HG02763 (cell line): Measurements from ENCODE around the gene RHOBTB3.
A peak's percentile ranks its signal among the peaks of the same experiment; 100 is the strongest.

Experiments used
- ATAC-seq: cut with Tn5 transposase; IDR thresholded peaks from one replicate; pipeline ENCODE4 v1.9.1; 2021; ENCODE audit warnings: mild to moderate bottlenecking, moderate library complexity; ENCODE audit not compliant: unreplicated experiment

Gene RHOBTB3

DNA sequence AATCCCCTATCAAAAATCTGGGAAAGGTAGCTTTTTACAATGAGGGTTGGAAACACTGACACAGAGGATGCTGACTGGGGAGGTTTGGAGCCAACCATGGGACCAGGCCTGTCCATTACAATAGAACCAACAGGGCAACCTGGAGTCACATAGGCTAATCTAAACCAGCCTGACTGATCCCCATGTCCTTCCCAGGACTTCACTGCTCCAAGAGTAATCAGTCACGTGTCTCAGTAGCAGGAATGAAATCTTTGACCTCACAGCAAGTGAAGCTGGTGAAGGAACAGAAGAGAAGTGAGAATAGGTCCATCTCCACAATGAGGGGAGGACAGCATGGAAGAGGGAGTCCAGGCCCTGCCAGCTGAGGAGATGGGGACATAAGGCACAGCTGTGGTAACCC lies 107.4 kb downstream of the RHOBTB3 start:
- ATAC-seq, result no peak

DNA sequence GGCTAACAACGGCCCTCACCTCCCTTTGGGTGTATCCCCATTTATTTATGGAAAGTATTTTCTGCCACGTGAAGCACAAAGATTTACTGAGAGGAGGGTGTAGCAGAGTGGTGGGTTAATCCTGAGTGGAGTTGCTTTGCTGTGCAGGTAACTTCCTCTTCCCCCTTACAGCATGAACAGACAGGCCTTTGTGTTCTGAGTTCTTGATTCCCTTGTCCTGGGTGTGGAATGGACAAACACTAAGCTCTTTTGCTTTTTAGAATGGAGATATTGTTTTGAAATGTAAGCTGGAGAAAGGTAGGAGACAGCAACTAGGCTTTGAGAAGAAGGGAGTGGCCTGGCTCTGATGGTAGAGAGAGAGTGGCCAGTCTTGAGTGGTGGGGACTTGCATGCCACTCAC lies 108.5 kb downstream of the RHOBTB3 start:
- ATAC-seq, result no peak

GRCh38 chr5:95840956-95841705 lies 110.0 kb downstream of the RHOBTB3 start:
- no peak for ATAC-seq

DNA sequence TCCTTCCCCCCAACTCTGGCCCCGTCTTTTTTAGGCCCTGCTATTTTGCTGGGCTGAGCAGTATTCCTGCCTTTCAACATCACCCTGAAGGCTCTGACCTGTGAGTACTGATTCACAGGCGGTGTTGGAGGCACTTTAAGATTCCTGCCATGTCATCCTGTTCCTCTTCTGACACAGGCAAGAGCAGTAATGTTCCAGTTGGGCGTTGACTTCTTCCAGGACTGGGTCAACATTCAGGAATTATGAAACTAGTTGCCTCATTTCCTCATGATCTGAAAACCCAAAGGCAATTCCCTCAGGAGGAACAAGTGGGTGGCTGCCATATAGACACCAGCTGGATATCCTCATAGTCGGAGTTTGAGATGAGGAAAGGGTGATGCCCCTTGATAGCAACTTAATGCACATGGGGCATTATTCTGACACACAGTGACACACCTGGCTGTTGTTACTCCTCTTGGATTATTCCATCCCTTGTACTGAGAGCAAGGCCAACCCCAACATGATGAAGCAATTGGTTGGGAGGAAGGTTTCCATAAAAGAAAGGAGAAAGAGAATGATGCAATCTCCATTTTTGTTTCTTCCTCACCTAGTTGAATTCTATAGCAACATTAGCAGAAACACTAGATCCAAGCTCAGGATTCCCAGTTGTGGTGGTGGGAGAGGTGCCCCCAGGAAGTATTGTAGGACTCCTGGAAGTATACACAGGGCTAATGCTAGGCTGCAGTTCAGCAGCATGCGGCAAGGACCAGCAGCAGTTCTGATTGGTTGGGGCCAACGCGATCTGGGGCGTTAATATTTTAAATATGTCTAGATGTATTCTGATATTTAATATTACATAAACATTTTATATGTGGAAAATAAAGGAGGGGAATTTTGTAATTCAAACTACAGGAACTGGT lies 111.0 kb downstream of the RHOBTB3 start:
- no peak for ATAC-seq

DNA sequence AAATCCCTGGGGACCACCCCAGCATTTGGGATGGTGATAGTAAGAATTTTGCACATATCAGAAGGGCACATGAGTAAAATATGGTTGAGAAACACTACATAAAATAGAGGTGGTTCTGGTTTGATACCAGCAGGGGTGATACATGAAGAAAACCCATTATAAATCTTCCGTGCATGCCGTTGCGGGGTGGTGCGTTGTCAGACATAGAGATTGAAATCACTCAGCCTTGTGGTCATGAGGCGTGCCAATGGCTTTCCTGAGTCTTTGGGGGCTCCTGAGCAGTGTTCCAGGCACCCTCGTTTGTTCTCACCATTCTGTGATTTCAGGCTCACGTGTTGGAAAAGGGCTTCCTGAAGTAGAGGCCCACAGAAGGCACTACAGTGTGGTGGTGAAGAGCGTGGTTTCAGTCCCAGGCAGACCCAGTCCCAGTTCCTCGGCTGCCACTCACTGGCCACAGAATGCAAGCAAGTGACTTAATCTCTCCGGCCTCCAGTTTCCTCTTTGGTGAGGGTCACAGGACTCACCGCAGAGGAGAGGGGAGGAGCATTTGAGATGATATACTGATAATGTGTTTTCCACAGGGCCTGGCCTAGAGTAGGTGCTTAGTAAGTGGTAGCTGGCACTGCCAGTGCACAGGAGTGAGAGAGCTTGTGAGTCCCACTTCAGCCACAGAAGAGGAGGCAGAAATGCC lies 111.9 kb downstream of the RHOBTB3 start:
- ATAC-seq, result peak; percentile 93

DNA sequence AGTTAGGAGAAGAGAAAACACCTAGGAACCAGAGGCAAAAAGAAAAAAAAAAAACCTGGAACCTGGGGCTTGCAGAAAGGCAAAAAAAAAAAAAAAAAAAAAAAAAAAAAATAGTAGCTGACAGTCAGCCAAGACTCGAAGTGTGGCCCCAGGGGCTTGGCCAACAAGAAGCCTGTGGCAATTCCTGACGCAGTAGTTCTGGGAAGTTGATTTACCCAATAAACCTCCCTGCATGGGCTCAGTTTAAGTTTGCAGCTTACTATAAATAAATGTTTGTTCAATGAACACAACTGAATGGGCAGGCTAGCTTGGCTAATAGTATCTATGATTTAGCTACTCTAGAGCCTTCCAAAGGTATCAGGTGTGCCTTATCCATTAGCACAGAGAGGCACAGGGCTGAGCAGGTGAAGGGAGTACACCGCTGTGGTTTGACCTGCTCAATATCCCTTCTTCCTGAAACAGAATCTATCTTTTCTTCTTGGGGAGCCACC lies 112.6 kb downstream of the RHOBTB3 start:
- no peak for ATAC-seq

DNA sequence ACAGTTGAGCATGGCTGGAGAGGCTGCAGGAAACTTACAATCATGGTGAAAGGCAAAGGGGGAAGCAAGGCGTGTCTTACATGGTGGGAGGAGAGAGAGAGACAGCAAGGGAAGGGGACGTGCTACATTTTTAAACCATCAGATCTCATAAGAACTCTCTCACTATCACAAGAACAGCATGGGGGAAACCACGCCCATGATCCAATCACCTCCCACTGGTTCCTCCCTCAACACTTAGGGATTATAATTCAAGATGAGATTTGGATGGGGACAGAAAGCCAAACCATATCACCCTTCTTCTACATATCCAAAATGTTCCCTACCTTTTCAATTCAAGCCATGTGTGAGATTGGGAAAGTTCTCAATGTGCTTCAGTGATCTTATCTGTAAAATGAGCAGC lies 114.3 kb downstream of the RHOBTB3 start:
- ATAC-seq, result no peak
